Upper lobe of right lung (tissue), 1 donor: ENCODE measurements around the gene ARPC1B. TPM values are rescaled to one million over a fixed set of nuclear protein-coding genes. Genes with fewer than 3 reads are reported as not detected.

ENCODE experiments used
- ATAC-seq: fragments of 200-7000 bp; cut with Tn5 transposase; one replicate; pipeline ENCODE4 v1.9.1; 2020; ENCODE audit warnings: mild to moderate bottlenecking, moderate library complexity
- DNase-seq: peaks from one replicate; pipeline ENCODE4 v3.0.0-alpha.2; 2020
- H3K27ac ChIP-seq: fragments of 200-600 bp; one replicate; pipeline ENCODE4 v1.8.0; 2022
- H3K27me3 ChIP-seq: fragments of 200-600 bp; one replicate; pipeline ENCODE4 v1.8.0; 2022; ENCODE audit warnings: mild to moderate bottlenecking
- H3K36me3 ChIP-seq: fragments of 200-600 bp; one replicate; pipeline ENCODE4 v1.8.0; 2022
- H3K4me1 ChIP-seq: fragments of 200-600 bp; one replicate; pipeline ENCODE4 v1.8.0; 2022
- H3K4me3 ChIP-seq: fragments of 200-600 bp; one replicate; pipeline ENCODE4 v1.8.0; 2022; ENCODE audit warnings: mild to moderate bottlenecking
- H3K9me3 ChIP-seq: fragments of 200-600 bp; one replicate; pipeline ENCODE4 v1.8.0; 2022
- intact Hi-C: fragments of 100-400 bp; cut with DNase I; formaldehyde crosslinking; loops from one replicate; pipeline ENCODE4 v1.11.0; 2022
- total RNA-seq: library from RNA; stranded (reverse); fragmentation: NEBNext Ultra II Directional; extraction: Animal tissue kit (Norgen Biotek cat#: 25700); gene quantifications from one replicate; pipeline ENCODE4 v1.2.1, GENCODE V29; 2021
- TF ChIP-seq, protein P1 (sequence below): fragments of 200-600 bp; IDR thresholded peaks from one replicate; pipeline ENCODE4 v1.8.0; 2022; ENCODE audit warnings: antibody characterized with exemption
- donor health status: DM: no; HTN: yes; CAD: no; lungs with severe emphysema.

The ARPC1B gene
- total RNA-seq, 1 donor from 2014 or later = 219 TPM

GRCh38 chr7:99390941-99391602, 16.5 kb downstream of the ARPC1B start:
- DNase-seq (no peak), ATAC-seq (no peak)
- Histone ChIP-seq H3K9me3 (no peaks in the 10 kb centered on the region), H3K4me3 (no peak overlapping the region), H3K36me3 (peaks cover 89% of the 10 kb centered on the region), H3K27me3 (no peaks in the 10 kb centered on the region), H3K27ac (no peak overlapping the region), H3K4me1 (peaks cover 9% of the 10 kb centered on the region)
- TF ChIP-seq, protein P1, sequence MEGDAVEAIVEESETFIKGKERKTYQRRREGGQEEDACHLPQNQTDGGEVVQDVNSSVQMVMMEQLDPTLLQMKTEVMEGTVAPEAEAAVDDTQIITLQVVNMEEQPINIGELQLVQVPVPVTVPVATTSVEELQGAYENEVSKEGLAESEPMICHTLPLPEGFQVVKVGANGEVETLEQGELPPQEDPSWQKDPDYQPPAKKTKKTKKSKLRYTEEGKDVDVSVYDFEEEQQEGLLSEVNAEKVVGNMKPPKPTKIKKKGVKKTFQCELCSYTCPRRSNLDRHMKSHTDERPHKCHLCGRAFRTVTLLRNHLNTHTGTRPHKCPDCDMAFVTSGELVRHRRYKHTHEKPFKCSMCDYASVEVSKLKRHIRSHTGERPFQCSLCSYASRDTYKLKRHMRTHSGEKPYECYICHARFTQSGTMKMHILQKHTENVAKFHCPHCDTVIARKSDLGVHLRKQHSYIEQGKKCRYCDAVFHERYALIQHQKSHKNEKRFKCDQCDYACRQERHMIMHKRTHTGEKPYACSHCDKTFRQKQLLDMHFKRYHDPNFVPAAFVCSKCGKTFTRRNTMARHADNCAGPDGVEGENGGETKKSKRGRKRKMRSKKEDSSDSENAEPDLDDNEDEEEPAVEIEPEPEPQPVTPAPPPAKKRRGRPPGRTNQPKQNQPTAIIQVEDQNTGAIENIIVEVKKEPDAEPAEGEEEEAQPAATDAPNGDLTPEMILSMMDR = no peak
- intact Hi-C loops = no loop called here

DNA sequence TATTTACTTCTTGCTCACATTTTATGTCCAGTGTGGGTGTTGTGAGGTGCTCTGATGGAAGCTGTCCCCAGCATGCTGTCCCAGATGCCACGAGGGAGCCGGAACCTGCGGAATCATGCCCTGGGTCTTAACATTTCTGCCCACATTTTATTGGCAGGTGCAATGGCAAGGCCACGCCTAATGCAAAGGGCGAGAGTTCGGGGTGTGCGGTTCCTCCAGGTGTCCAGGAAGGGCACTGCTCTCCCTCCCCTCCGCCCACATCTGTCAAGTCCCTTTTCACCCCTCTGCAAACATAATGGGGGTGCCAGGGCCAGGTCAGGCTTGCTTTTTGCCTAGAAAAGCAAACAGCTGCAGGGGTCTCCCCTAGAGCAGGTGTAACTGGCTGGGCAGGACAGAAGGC, 17.5 kb downstream of the ARPC1B start:
- DNase-seq (no peak), ATAC-seq (no peak)
- intact Hi-C loops = no loop called here
- Histone ChIP-seq H3K4me3 (peak overlapping the region; percentile 50), H3K9me3 (no peaks in the 10 kb centered on the region), H3K27me3 (no peaks in the 10 kb centered on the region), H3K27ac (no peak overlapping the region), H3K36me3 (peaks cover 87% of the 10 kb centered on the region), H3K4me1 (peaks cover 9% of the 10 kb centered on the region)
- TF ChIP-seq, protein P1 = no peak

- peaks cover 9% of the 10 kb centered on the region for H3K4me1 ChIP-seq
- peak overlapping the region; percentile 70 for H3K27ac ChIP-seq
- H3K4me3 ChIP-seq = peak overlapping the region; percentile 50
- peak; percentile 85 for ATAC-seq
- no peaks in the 10 kb centered on the region for H3K9me3 ChIP-seq
- peak; percentile 88 for DNase-seq
- no peaks in the 10 kb centered on the region for H3K27me3 ChIP-seq
- intact Hi-C loops = no loop called here
- peaks cover 89% of the 10 kb centered on the region for H3K36me3 ChIP-seq
- TF ChIP-seq, protein P1 = no peak
These were observed 18.3 kb downstream of the ARPC1B start for GRCh38 chr7:99392659-99393354.

GRCh38 chr7:99393355-99394187, 19.0 kb downstream of the ARPC1B start:
- Histone ChIP-seq H3K27ac (peak overlapping the region; percentile 70), H3K36me3 (peaks cover 89% of the 10 kb centered on the region), H3K27me3 (no peaks in the 10 kb centered on the region), H3K4me3 (peak overlapping the region; percentile 50), H3K4me1 (peaks cover 11% of the 10 kb centered on the region), H3K9me3 (no peaks in the 10 kb centered on the region)
- TF ChIP-seq, protein P1 = no peak
- no peak for DNase-seq
- intact Hi-C loops = no loop called here
- peak; percentile 48 for ATAC-seq

GRCh38 chr7:99394188-99394502, 19.6 kb downstream of the ARPC1B start:
- H3K27ac ChIP-seq = no peak overlapping the region
- ATAC-seq (no peak), DNase-seq (no peak)
- H3K4me3 ChIP-seq = no peak overlapping the region
- H3K36me3 ChIP-seq = peaks cover 89% of the 10 kb centered on the region
- intact Hi-C loops = no loop called here
- no peaks in the 10 kb centered on the region for H3K27me3 ChIP-seq
- H3K4me1 ChIP-seq = peaks cover 17% of the 10 kb centered on the region
- H3K9me3 ChIP-seq = no peaks in the 10 kb centered on the region
- TF ChIP-seq, protein P1 = no peak
